Activated CD8-positive, alpha-beta memory T cell treated with anti-CD3 and anti-CD28 coated beads for 1 hour (primary cell): ENCODE data around the gene TDRD12.

Experiments
- DNase-seq, 2 donors: peaks; one replicate each; pipeline ENCODE4 v3.0.0-alpha.2; 2020; ENCODE audit warnings: low read depth in 1 of 2; ENCODE audit errors: extremely low read depth in 1 of 2

Gene TDRD12

GRCh38 chr19:32719611-32720059 is at the start of gene TDRD12:
Gene TDRD12, plus strand, starts transcription at chr19:32719767. Its CDS starts 306 bp downstream, at chr19:32720073.
- no peak for DNase-seq

DNA sequence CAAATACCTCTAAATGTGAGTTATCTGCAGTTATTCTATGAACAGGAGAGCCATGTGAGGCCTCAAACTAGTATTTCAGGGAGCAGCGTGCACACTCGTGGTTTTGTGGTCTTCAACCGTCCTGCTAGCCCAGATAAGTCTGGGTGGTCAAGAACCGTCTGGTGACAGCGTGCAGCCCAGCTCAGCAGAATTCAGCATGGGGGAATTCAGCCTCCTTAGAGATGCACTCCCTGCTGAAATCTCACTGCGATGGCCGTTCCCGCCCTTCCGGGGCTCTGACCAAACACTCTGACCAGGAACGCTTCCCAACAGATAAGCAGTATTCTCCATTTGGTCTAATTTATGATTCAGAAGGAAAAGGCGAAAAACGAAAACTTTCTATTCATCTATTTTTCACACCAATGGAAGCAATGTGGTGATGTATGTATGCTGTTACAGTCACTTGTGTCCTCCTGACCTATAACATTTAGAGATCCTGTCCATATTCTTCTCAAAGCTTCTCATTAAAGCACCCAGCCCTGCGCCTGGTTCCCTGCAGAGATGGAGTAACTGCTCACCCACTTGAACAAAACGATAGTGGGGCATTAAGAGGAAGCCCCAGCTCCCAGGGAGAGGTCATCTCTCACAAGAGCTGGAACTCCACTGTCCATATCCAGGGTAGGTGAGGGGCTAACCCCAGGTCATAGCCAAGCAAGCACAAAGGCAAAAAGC is 47.5 kb upstream of the TDRD12 start:
- no peak for DNase-seq

GRCh38 chr19:32672841-32673240 is 46.7 kb upstream of the TDRD12 start:
- DNase-seq: no peak

DNA sequence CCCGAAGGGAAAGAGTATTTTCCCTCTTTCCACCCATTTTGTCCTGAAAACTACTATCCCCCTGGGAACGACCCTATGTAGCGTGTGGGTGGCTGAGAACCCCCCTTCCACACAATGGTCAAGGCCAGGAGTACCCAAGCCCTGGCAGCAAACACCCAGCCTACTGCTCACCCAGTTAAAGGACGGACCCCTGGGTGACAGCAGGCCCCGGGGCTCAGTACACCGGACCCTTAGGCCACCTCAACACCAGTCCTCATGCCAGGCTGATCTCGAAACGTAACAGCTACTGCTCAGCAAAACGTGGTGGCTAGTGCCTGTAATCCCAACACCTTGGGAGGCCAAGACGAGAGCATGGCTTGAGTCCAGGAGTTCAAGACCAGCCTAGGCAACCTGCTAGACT is 46.0 kb upstream of the TDRD12 start:
- DNase-seq: no peak

DNA sequence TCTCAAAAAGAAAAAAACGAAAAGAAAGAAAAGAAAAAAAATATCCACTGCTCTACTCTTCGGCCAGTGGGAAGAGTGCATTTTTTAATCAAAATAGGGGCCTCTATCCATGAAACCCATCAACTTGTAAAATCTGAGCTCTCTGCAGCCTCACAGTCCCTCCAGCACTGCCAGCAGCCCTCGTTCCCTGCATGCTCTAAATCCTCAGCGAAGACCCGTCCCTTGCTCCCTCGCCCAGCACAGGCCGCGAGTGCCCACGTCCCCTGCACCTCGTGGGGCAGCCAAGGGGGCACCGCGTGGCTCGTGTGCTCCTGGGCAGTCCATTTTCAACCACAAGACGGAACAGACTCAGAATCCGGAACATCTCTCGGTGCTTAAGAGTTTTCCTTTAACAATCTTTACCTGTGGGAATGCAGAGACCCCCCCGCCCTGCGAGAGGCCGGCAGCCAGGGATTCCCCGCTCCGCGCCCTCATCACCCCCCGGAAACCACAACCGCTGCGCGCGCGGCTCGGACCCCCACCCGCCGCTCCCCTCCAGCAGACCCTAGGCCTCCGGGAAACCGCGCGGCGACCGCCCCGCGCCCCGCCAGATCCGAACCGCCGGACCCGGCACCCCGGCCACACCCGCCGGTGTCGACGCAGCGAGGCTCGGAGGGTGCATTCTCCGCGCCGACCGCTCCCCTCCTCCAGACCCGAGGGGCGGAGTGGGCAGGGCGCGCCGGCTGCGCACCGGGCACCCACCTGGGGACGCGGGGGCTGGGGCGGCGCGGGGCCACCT is 45.2 kb upstream of the TDRD12 start:
- no peak for DNase-seq

GRCh38 chr19:32674931-32675719 is 44.4 kb upstream of the TDRD12 start, which contains the start of gene ANKRD27:
Gene ANKRD27, minus strand, starts transcription at chr19:32675180. Its CDS starts 16,165 bp downstream, at chr19:32659015.
- DNase-seq: peak; percentile 93 to 97

DNA sequence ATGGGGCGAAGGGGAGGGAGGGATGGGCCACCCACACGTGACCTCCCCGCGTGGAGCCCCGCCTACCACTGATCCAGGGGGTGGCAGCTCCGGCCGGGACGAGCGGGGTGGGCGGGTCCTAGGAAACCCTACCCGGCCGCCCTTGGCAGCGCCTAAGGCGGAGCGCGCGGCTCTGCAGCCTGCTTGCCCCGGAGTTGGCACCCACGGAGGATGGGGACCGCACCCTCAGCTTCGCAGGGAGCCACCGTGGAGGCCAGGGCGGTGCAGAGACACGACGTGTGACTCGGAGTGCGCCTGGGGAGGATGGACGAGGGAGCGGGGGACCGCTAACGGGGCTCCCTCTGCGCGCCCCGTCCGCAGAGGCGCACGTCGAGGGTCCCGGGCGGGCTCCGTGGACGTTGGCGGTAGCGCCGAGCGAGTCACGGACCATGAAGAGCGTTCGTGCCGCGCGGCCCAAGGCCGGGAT is 43.8 kb upstream of the TDRD12 start, which contains the start of gene RGS9BP:
Gene RGS9BP, plus strand, starts transcription at position 129 of the 466 bp plus-strand sequence. CDS start 416 bp downstream, outside the sequence.
- DNase-seq: peak in 1 of 2 donors; percentile 53

- no peak for DNase-seq
Measured at GRCh38 chr19:32676186-32676894, 43.2 kb upstream of the TDRD12 start.

- DNase-seq: no peak
Measured at GRCh38 chr19:32676895-32677359, 42.6 kb upstream of the TDRD12 start.

GRCh38 chr19:32677657-32678056 is 41.9 kb upstream of the TDRD12 start:
- no peak for DNase-seq

DNA sequence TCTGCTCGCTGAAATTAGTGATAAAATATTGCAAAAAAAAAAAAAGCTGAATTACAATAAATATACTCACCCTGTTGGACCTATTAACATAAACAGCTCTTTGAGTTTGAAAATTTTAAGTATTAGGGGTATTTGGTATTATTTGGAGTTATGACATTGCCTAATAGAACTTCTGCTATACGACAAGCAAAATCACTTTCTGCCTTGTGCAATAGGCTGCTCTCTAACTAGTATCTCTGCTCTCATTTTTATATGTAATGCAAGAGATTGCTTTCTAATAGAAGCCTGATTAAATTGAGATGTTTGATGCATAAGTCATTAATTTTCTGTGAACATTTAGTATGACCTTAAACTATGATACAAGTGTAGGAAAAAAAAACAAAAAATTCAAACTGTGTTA is 38.6 kb upstream of the TDRD12 start:
- no peak for DNase-seq

GRCh38 chr19:32682317-32682716 is 37.2 kb upstream of the TDRD12 start:
- DNase-seq: no peak

DNA sequence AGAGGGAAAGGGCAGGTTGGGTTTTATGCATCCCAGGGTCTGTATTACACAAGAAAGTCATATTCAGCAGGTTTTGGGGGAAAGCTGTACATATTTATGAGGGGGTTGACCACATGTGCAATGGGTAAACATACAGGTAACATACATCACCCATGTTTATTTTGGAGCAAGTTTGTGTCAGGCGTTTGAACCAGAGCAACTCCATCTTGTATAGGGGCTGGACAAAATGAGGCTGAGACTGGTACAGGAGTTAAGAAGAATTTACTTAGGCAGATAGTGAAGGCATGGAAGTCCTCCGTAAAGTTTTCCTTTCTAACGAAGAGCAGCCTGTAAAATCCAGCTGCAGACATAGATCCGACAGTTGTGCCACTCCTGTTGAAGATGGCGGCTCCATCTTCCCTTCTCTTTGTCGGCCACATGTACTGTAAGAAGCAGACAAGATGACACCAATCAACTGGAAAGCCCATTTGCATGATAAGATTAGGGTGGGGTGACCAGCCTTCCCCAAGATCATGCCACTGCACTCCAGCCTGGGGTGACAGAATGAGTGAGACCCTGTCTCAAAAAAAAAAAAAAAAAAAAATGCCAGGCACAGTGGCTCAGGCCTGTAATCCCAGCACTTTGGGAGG is 32.6 kb upstream of the TDRD12 start:
- no peak for DNase-seq

DNA sequence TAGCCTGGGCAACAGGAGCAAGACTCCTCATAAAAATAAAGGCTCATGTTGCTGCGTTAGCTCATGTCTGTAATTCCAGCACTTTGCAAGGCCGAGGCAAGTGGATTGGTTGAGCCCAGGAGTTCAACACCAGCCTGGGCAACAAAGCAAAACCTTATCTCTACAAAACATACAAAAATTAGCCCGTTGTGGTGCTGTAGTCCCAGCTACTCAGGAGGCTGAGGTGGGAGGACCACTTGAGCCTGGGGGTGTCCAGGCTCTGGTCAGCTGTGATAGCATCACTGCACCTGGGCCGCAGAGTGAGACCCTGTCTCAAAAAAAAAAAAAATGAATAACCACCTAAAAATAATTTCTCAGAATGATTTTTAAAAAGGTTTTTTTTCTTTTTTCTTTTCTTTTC is 31.9 kb upstream of the TDRD12 start:
- DNase-seq: no peak

DNA sequence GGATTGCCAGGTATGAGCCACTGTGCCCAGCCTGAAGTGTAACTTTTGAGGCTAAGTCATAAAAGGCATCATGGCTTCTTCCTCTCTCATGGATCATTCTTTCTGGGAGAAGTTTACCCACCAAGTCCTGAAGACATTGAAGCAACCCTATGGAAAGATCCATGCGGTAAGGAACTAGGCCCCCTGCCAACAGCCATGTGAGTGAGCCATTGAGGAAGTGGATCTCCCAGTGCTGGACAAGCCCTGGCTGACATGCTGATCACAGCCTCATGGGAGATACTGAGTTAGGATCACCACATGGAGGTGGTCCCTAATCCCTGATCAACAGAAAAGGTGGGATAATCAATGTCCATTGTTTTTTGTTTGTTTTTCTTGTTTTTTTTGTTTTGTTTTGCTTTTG is 31.3 kb upstream of the TDRD12 start:
- no peak for DNase-seq

DNA sequence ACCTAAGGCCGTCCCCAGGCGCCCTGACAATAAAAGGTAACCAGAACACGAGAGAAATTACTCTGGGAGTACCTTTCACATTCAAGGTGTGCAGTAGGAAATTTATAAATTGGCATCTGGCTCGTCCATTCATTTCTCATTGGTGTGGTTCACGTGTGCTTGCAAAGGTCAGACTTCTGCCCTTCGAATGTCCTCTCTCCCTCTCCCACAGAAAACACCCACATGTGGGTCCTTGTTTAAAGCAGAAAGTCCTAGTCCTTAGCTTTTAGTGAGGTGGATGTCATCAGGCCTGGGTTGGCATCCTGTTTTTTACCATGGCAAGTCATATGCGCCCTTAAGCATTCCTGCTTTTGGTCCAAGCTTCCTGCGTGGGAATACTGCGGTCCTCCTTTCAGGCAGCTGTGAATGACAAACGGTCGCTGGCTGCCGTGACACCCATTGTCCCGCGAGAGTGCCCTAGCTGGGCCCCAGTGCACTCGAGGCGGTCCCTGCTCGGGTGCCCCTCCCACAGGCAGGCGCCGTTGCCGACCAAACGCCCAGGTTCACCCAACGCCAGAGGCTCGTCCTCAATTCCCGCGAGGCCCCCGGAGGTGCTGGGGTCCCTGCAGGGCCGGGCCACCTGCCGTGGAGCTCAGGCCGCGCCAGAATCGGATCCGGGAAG is 28.1 kb upstream of the TDRD12 start, which contains the start of gene NUDT19:
Gene NUDT19, plus strand, starts transcription at position 531 of the 661 bp plus-strand sequence. CDS start 140 bp downstream, outside the sequence.
- DNase-seq: peak; percentile 27 to 61

GRCh38 chr19:32691952-32692726 is 27.4 kb upstream of the TDRD12 start:
- DNase-seq: no peak

- no peak for DNase-seq
Measured at GRCh38 chr19:32692727-32693061, 26.9 kb upstream of the TDRD12 start.
